Ectodermal cell (in vitro differentiated cells): ENCODE measurements around the gene DCC.

Source experiments
- H3K27ac ChIP-seq: 2 replicates; pipeline ENCODE4 v1.7.0; 2013; ENCODE audit warnings: mild to moderate bottlenecking, low read depth, low read length; ENCODE audit not compliant: insufficient read depth, poor library complexity, severe bottlenecking
- H3K27me3 ChIP-seq: 2 replicates; pipeline ENCODE4 v1.7.0; 2013; ENCODE audit warnings: mild to moderate bottlenecking, low read length; ENCODE audit not compliant: insufficient read depth, control insufficient read depth, poor library complexity, severe bottlenecking
- H3K36me3 ChIP-seq: one replicate; pipeline ENCODE4 v1.7.0; 2013; ENCODE audit warnings: low read length; ENCODE audit not compliant: control insufficient read depth, insufficient read depth
- H3K4me1 ChIP-seq: one replicate; pipeline ENCODE4 v1.7.0; 2013; ENCODE audit warnings: low read length; ENCODE audit not compliant: control insufficient read depth, insufficient read depth
- H3K4me3 ChIP-seq: 2 replicates; pipeline ENCODE4 v1.7.0; 2013; ENCODE audit warnings: low read depth, low read length, control low read depth; ENCODE audit not compliant: insufficient read depth
- H3K9me3 ChIP-seq: 2 replicates; pipeline ENCODE4 v1.7.0; 2013; ENCODE audit warnings: mild to moderate bottlenecking, low read length, moderate library complexity; ENCODE audit not compliant: control insufficient read depth
- WGBS, 2 experiments: methylation state at CpG; one replicate each; pipeline ENCODE4 v1.1.7; 2013; ENCODE audit warnings: missing lambda C conversion rate in 2 of 2; 5-methylcytosine and 5-hydroxymethylcytosine counted together

DCC gene

DNA sequence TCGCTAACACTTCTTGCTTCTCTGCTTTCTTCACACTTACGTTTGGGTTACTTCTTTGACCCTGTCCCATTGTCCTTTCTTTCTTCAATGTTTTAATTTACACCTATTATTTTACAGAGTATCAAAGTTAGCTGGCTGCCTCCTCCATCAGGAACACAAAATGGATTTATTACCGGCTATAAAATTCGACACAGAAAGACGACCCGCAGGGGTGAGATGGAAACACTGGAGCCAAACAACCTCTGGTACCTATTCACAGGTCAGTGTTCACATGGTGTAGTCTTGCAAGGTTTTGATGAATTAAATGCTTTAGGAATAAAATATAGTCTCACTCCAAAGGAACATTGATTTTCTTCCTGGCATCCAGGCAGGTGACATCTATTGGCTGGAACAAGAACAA lies 965.5 kb downstream of the DCC start:
- H3K27me3 ChIP-seq = no peaks in the 10 kb centered on the region
- H3K4me1 ChIP-seq = no peaks in the 10 kb centered on the region
- whole genome bisulfite sequencing, 2 experiments = 91 to 96% methylated on average over 6 of the region's 6 CpGs
- no peak overlapping the region for H3K27ac ChIP-seq
- no peak overlapping the region for H3K4me3 ChIP-seq
- no peaks in the 10 kb centered on the region for H3K9me3 ChIP-seq
- H3K36me3 ChIP-seq = no peaks in the 10 kb centered on the region

DNA sequence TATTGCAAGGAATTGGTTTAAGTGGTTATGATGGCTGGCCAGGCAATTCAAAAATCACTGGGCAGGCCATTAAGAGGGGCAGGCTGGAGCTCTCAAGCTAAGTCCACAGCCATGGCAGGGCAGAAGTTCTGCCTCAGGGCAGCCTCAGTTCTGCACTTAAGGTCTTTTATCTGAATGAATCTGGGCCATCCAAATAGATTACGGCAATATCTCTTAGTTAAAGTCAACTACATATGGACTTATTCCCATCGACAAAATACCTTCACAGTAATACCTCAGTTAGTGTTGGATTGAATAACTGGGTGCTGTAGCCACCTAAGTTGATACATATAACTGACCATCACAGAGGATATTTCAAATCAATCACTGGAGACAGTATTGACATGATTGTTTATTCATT lies 979.6 kb downstream of the DCC start:
- Histone ChIP-seq H3K9me3 (no peaks in the 10 kb centered on the region), H3K4me3 (no peak overlapping the region), H3K27ac (no peak overlapping the region), H3K27me3 (no peaks in the 10 kb centered on the region), H3K36me3 (no peaks in the 10 kb centered on the region), H3K4me1 (no peaks in the 10 kb centered on the region)
- 88 to 90% methylated on average over 1 to 2 of the region's 2 CpGs for WGBS, 2 experiments

DNA sequence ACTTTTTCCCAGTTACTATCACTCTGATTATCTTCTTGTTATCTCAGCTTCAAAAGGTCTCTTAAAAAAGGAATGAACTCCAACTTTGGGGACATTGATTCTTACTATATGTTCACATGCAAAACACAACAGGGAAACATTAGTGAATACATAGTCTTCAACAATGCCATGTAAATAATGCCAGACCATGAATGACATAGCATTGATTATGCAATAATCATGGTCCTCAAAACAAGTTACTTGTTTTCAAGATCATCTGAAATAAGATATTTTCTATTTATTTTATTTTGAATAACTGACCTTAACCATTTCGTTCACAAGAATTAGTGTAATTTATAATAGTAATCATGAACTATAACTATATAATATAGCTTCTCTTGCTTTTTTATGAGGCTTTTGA lies 982.2 kb downstream of the DCC start:
- Histone ChIP-seq H3K36me3 (no peaks in the 10 kb centered on the region), H3K4me1 (no peaks in the 10 kb centered on the region), H3K4me3 (no peak overlapping the region), H3K27ac (no peak overlapping the region), H3K9me3 (no peaks in the 10 kb centered on the region), H3K27me3 (no peaks in the 10 kb centered on the region)
- WGBS, 2 experiments = no CpG with 5 or more reads among the region's 1 CpG

DNA sequence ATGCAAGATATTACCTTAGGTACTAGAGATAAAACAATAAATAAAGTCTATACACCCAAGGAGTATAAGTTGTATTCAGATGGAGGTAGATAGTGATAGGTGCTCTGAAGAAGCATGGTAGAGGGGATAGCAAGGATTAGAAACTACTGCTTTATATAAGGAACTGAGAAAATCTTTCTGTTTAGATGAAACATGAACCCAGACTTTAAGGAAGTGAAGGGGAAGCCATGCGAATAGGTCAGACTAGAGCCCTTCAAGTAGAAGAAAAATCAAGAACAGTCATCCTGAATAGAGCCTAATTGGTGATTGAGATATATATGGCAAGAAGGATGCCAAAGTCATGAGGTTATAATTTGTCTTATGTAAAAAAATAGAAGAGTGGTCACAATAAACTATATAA lies 984.4 kb downstream of the DCC start:
- Histone ChIP-seq H3K27me3 (no peaks in the 10 kb centered on the region), H3K27ac (no peak overlapping the region), H3K4me3 (no peak overlapping the region), H3K36me3 (no peaks in the 10 kb centered on the region), H3K4me1 (no peaks in the 10 kb centered on the region), H3K9me3 (no peaks in the 10 kb centered on the region)
- 95 to 97% methylated on average over 1 of the region's 1 CpG for WGBS, 2 experiments

DNA sequence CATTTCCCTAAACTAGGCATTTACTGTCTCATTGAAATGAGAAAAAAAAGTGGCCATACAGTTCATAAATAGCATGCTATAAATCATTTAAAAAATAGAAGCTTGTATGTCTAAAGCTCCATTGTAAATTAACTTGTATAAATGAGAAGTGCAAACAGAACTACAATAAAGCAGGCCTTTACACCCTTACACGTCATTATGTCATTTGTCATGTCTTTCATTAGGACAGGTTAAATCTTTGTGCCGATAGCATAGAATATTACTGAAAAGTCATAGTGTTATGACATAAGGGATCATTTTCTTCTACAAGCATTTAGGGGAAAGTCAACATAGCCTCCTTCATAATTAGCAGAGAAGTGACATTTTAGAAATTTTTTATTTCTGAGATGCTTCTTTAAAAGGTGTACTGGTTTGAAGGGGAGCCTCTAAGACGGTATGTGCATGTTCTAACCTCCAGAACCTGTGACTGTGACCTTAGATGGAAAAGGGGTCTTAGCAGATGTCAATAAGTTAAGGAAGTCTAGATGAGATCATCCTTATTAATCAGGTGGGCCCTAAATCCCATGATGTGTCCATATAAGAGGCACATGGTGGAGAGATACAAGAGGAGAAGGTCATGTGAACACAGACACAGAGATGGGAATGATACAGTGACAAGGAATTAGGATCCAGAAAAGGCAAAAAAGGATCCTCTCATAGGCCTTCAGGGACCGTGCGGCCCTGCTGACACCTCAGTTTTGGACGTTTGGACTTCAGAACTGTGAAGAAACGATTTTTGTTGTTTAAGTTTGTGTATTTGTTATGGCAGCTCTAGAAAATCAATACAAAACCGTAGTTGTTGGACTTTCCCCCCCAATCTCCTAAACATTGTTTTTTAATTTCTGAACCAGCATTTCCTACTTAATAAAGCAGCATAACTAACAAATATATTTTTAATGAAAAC lies 1020.8 kb downstream of the DCC start:
- 94 to 95% methylated on average over 6 to 8 of the region's 8 CpGs for WGBS, 2 experiments

DNA sequence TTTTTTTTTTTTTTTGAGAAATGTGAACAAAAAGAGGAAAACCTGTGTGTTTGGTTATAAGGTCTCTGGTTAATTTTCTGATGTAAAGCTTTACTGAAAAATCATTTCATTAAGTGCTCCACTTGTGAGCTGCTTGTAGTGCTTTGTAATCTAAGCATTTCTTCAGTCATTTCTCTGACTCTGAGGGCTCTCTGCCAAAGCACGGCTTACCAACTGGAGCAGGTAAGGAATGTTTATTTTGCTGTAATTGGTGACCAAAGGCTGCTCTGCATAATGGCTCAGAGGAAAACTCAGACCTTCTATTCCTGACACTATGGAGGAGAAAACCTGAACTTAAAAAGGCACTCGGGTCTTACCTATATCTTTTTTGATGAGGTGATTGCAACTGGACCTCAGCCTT lies 1035.6 kb downstream of the DCC start:
- Histone ChIP-seq H3K27ac (no peak overlapping the region), H3K4me1 (no peaks in the 10 kb centered on the region), H3K27me3 (no peaks in the 10 kb centered on the region), H3K36me3 (no peaks in the 10 kb centered on the region), H3K9me3 (no peaks in the 10 kb centered on the region), H3K4me3 (no peak overlapping the region)
- WGBS, 2 experiments = 78% methylated on average over 2 of the region's 2 CpGs

More for the DNA sequence above, 1020.8 kb downstream of the DCC start:
- Histone ChIP-seq H3K27ac (no peak overlapping the region), H3K4me1 (no peaks in the 10 kb centered on the region), H3K27me3 (no peaks in the 10 kb centered on the region), H3K9me3 (no peaks in the 10 kb centered on the region), H3K36me3 (no peaks in the 10 kb centered on the region), H3K4me3 (no peak overlapping the region)

DNA sequence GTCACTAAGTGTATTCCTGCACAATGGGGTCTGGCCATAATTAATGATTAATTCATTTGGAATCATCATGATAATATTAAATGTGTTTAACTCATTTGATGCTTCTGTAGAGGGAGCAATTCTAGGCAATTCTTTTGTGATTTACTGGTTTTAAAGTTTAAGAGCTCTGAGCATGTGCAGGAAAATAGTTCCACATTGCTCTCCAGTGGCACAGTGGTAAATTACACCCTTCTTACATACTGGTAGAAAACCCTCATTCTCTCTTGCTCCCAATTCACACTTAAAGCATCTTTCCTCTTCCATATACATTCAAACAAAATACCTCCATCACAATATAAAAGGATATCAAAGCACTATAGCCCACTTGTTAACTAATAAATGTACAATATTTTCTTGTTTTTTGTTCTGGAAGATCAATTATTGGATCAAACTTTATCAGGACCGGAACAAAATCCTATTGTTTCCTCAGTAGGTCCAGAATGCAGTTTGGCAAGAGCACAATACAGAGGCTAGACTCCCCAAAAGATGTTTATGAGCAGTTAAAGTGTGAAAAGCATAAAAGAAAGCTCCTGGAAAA lies 1040.2 kb downstream of the DCC start:
- H3K4me3 ChIP-seq = no peak overlapping the region
- WGBS, 2 experiments = 97 to 100% methylated on average over 1 of the region's 1 CpG
- H3K27ac ChIP-seq = no peak overlapping the region

DNA sequence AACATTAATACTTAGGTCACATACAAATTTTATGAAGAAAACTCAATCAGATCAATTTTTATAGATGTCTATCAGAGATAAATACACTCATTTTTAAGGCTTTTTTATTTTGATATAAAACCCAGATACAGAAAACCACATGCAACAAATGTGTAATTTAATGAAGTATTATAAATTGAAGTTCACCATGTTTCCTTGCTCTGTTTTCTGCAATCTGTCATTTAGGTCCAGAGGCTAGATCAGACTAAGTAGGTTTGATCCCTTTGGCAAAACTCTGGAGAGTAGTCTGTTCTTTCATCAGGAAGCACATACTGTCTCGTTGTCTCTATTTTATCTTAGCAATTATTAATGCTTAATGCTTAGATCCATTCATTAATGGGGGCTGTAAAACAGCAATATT lies 1042.9 kb downstream of the DCC start:
- H3K9me3 ChIP-seq = no peaks in the 10 kb centered on the region
- H3K27me3 ChIP-seq = no peaks in the 10 kb centered on the region
- 100% methylated on average over 1 of the region's 1 CpG; no CpG with 5 or more reads in 1 of the 2 experiments for whole genome bisulfite sequencing, 2 experiments
- no peaks in the 10 kb centered on the region for H3K36me3 ChIP-seq
- H3K4me1 ChIP-seq = no peaks in the 10 kb centered on the region
- no peak overlapping the region for H3K4me3 ChIP-seq
- no peak overlapping the region for H3K27ac ChIP-seq

More for the DNA sequence above, 1040.2 kb downstream of the DCC start:
- H3K9me3 ChIP-seq = no peaks in the 10 kb centered on the region
- H3K27me3 ChIP-seq = no peaks in the 10 kb centered on the region
- H3K36me3 ChIP-seq = no peaks in the 10 kb centered on the region
- no peaks in the 10 kb centered on the region for H3K4me1 ChIP-seq

DNA sequence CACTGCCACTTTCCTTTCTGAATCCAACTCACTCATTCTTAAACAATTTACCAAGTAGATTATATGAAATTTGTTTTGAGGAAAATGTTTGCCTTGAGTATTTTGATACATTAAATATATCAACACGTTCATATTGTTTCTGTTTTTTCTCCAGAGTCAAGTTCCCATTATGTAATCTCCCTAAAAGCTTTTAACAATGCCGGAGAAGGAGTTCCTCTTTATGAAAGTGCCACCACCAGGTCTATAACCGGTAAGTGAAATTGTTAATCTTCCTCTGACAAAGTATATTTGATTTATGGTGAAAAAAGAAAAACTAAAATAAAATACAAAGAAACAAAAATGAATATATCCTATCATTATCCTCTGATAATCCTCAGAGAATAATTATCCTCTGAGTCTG lies 1045.9 kb downstream of the DCC start:
- WGBS, 2 experiments = 85 to 94% methylated on average over 2 of the region's 3 CpGs

DNA sequence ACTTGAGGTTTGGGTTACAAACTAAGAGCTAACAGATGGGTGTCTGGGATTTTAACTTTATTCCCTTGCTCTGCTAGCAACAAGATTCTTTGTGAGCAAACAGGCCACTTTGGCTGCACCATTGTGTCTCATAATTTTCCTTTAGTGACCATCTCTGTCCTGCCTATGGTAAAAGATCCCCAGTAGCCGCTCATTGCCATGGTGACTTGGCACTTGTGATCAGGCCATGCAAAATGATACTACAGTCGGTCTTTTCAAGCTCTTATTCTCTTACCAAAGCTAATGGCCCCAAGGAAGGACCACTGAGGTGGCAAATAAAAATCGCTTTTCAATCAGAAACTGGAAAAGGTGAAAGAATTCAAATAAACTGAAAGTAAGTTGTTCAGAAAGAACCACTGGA lies 1047.6 kb downstream of the DCC start:
- no peaks in the 10 kb centered on the region for H3K36me3 ChIP-seq
- H3K4me3 ChIP-seq = no peak overlapping the region
- no peaks in the 10 kb centered on the region for H3K27me3 ChIP-seq
- WGBS, 2 experiments = 78 to 84% methylated on average over 3 of the region's 3 CpGs
- no peak overlapping the region for H3K27ac ChIP-seq
- H3K9me3 ChIP-seq = no peaks in the 10 kb centered on the region
- no peaks in the 10 kb centered on the region for H3K4me1 ChIP-seq

More for the DNA sequence above, 1045.9 kb downstream of the DCC start:
- Histone ChIP-seq H3K36me3 (no peaks in the 10 kb centered on the region), H3K27me3 (no peaks in the 10 kb centered on the region), H3K4me3 (no peak overlapping the region), H3K9me3 (no peaks in the 10 kb centered on the region), H3K27ac (no peak overlapping the region), H3K4me1 (no peaks in the 10 kb centered on the region)
